Skeletal muscle satellite cell (primary cell): Measurements from ENCODE around the gene ADAM19.
A peak's percentile ranks its signal among the peaks of the same experiment; 100 is the strongest.

Source experiments
- H3K27me3 ChIP-seq: 2 replicates; pipeline ENCODE4 v1.7.0; 2013; ENCODE audit warnings: low read length; ENCODE audit not compliant: control insufficient read depth, insufficient read depth
- H3K36me3 ChIP-seq: 2 replicates; pipeline ENCODE4 v1.7.0; 2013; ENCODE audit warnings: mild to moderate bottlenecking, control low read depth, low read length; ENCODE audit not compliant: insufficient read depth
- H3K4me1 ChIP-seq: 2 replicates; pipeline ENCODE4 v1.7.0; 2013; ENCODE audit warnings: low read length; ENCODE audit not compliant: control insufficient read depth, insufficient read depth
- H3K4me2 ChIP-seq: 2 replicates; pipeline ENCODE4 v1.7.0; 2013; ENCODE audit warnings: mild to moderate bottlenecking, low read length
- H3K4me3 ChIP-seq: 2 replicates; pipeline ENCODE4 v1.7.0; 2013; ENCODE audit warnings: low read length
- H3K9ac ChIP-seq: 2 replicates; pipeline ENCODE4 v1.7.0; 2013; ENCODE audit warnings: mild to moderate bottlenecking, low read depth, low read length, moderate library complexity
- H3K9me3 ChIP-seq: replicated peaks from 2 replicates; pipeline ENCODE4 v1.7.0; 2013; ENCODE audit warnings: mild to moderate bottlenecking, control low read depth, low read length

The ADAM19 gene

GRCh38 chr5:157516626-157517325 lies 58.8 kb downstream of the ADAM19 start:
- peaks cover 50% of the 10 kb centered on the region for H3K4me1 ChIP-seq
- H3K36me3 ChIP-seq, result peaks cover 35% of the 10 kb centered on the region
- peak overlapping the region; percentile 69 for H3K9ac ChIP-seq
- no peaks in the 10 kb centered on the region for H3K9me3 ChIP-seq
- H3K4me2 ChIP-seq, result peak overlapping the region; percentile 65
- no peaks in the 10 kb centered on the region for H3K27me3 ChIP-seq
- peak overlapping the region; percentile 20 for H3K4me3 ChIP-seq

GRCh38 chr5:157516006-157516405 lies 59.6 kb downstream of the ADAM19 start:
- no peaks in the 10 kb centered on the region for H3K9me3 ChIP-seq
- H3K4me1 ChIP-seq, result peaks cover 49% of the 10 kb centered on the region
- peaks cover 35% of the 10 kb centered on the region for H3K36me3 ChIP-seq
- H3K27me3 ChIP-seq, result no peaks in the 10 kb centered on the region
- H3K4me2 ChIP-seq, result peak overlapping the region; percentile 65
- H3K4me3 ChIP-seq, result peak overlapping the region; percentile 20
- peak overlapping the region; percentile 69 for H3K9ac ChIP-seq

- no peak overlapping the region for H3K4me3 ChIP-seq
- peaks cover 38% of the 10 kb centered on the region for H3K36me3 ChIP-seq
- peaks cover 55% of the 10 kb centered on the region for H3K4me1 ChIP-seq
- no peak overlapping the region for H3K9ac ChIP-seq
- no peaks in the 10 kb centered on the region for H3K9me3 ChIP-seq
- no peak overlapping the region for H3K4me2 ChIP-seq
- H3K27me3 ChIP-seq, result no peaks in the 10 kb centered on the region
These were observed 60.6 kb downstream of the ADAM19 start for GRCh38 chr5:157514974-157515373.

- no peak overlapping the region for H3K9ac ChIP-seq
- H3K4me3 ChIP-seq, result no peak overlapping the region
- H3K4me2 ChIP-seq, result no peak overlapping the region
- no peaks in the 10 kb centered on the region for H3K27me3 ChIP-seq
- H3K4me1 ChIP-seq, result peaks cover 59% of the 10 kb centered on the region
- no peaks in the 10 kb centered on the region for H3K9me3 ChIP-seq
- H3K36me3 ChIP-seq, result peaks cover 39% of the 10 kb centered on the region
These were observed 62.4 kb downstream of the ADAM19 start for GRCh38 chr5:157513182-157513581.

GRCh38 chr5:157511651-157512644 lies 63.6 kb downstream of the ADAM19 start:
- Histone ChIP-seq H3K27me3 (no peaks in the 10 kb centered on the region), H3K4me3 (peak overlapping the region; percentile 35)

GRCh38 chr5:157510682-157511081 lies 64.9 kb downstream of the ADAM19 start:
- peak overlapping the region; percentile 70 for H3K9ac ChIP-seq
- H3K4me1 ChIP-seq, result peaks cover 60% of the 10 kb centered on the region
- peaks cover 33% of the 10 kb centered on the region for H3K36me3 ChIP-seq

More at GRCh38 chr5:157511651-157512644, 63.6 kb downstream of the ADAM19 start:
- peak overlapping the region; percentile 71 for H3K4me2 ChIP-seq
- H3K4me1 ChIP-seq, result peaks cover 60% of the 10 kb centered on the region
- peak overlapping the region; percentile 70 for H3K9ac ChIP-seq
- no peaks in the 10 kb centered on the region for H3K9me3 ChIP-seq
- H3K36me3 ChIP-seq, result peaks cover 32% of the 10 kb centered on the region

GRCh38 chr5:157509587-157509986 lies 66.0 kb downstream of the ADAM19 start:
- no peak overlapping the region for H3K9ac ChIP-seq
- peaks cover 62% of the 10 kb centered on the region for H3K4me1 ChIP-seq
- no peak overlapping the region for H3K4me2 ChIP-seq

More at GRCh38 chr5:157510682-157511081, 64.9 kb downstream of the ADAM19 start:
- H3K9me3 ChIP-seq, result no peaks in the 10 kb centered on the region
- no peak overlapping the region for H3K4me2 ChIP-seq
- H3K4me3 ChIP-seq, result no peak overlapping the region
- H3K27me3 ChIP-seq, result no peaks in the 10 kb centered on the region

GRCh38 chr5:157509093-157509492 lies 66.5 kb downstream of the ADAM19 start:
- H3K9ac ChIP-seq, result no peak overlapping the region
- no peak overlapping the region for H3K4me3 ChIP-seq
- H3K27me3 ChIP-seq, result no peaks in the 10 kb centered on the region
- H3K4me2 ChIP-seq, result no peak overlapping the region
- H3K9me3 ChIP-seq, result no peaks in the 10 kb centered on the region
- peaks cover 39% of the 10 kb centered on the region for H3K36me3 ChIP-seq
- H3K4me1 ChIP-seq, result peaks cover 62% of the 10 kb centered on the region

More at GRCh38 chr5:157509587-157509986, 66.0 kb downstream of the ADAM19 start:
- H3K4me3 ChIP-seq, result no peak overlapping the region
- H3K9me3 ChIP-seq, result no peaks in the 10 kb centered on the region
- H3K36me3 ChIP-seq, result peaks cover 36% of the 10 kb centered on the region
- H3K27me3 ChIP-seq, result no peaks in the 10 kb centered on the region

- H3K9me3 ChIP-seq, result no peaks in the 10 kb centered on the region
- H3K4me1 ChIP-seq, result peaks cover 51% of the 10 kb centered on the region
- peak overlapping the region; percentile 44 for H3K9ac ChIP-seq
- no peaks in the 10 kb centered on the region for H3K27me3 ChIP-seq
- peak overlapping the region; percentile 12 for H3K4me3 ChIP-seq
- H3K36me3 ChIP-seq, result peaks cover 40% of the 10 kb centered on the region
- H3K4me2 ChIP-seq, result peak overlapping the region; percentile 50
These were observed 68.4 kb downstream of the ADAM19 start for GRCh38 chr5:157506981-157507780.

- no peak overlapping the region for H3K4me3 ChIP-seq
- H3K4me2 ChIP-seq, result peak overlapping the region; percentile 13
- peaks cover 46% of the 10 kb centered on the region for H3K36me3 ChIP-seq
- H3K9me3 ChIP-seq, result no peaks in the 10 kb centered on the region
- peaks cover 42% of the 10 kb centered on the region for H3K4me1 ChIP-seq
- H3K9ac ChIP-seq, result peak overlapping the region; percentile 48
- H3K27me3 ChIP-seq, result no peaks in the 10 kb centered on the region
These were observed 69.4 kb downstream of the ADAM19 start for GRCh38 chr5:157506066-157506590.
